ENCODE data around the gene CPNE4. TPM values are rescaled to one million over a fixed set of nuclear protein-coding genes. Genes with fewer than 3 reads are reported as not detected.

The CPNE4 gene
- total RNA-seq, 1 donor from 2014 or later: 3.2 TPM

DNA sequence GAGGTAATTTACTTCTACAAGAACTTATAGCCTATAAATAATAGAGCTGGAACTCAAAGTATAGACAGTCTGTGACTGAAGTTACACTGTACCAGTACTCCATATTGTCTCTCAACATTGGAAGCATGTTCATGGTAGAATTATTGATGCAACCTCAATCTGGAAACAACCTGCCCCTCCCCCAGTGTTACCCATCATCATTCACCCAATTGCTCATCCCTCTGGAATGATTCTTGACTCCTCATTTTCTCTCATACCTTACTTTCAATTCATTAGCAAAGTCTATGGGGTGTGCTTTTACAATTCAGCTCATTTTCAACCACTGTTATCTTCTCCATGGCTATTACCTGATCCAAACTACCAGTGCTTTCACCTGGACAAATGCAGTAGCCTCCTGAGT, 151.7 kb downstream of the CPNE4 start:
- no peak for DNase-seq (ENCODE audit: extremely low spot score in 2 of 2)
- no peaks in the 10 kb centered on the region for H3K9me3 ChIP-seq
- no peak overlapping the region for H3K4me3 ChIP-seq
- no peak for TF ChIP-seq POLR2AphosphoS5 (IDR thresholded peaks at IDR 0.05; ENCODE audit: insufficient read depth in 1 of 2, low read depth in 1 of 2)
- no peak for TF ChIP-seq POLR2A (IDR thresholded peaks at IDR 0.05)
- TF ChIP-seq, protein P1, sequence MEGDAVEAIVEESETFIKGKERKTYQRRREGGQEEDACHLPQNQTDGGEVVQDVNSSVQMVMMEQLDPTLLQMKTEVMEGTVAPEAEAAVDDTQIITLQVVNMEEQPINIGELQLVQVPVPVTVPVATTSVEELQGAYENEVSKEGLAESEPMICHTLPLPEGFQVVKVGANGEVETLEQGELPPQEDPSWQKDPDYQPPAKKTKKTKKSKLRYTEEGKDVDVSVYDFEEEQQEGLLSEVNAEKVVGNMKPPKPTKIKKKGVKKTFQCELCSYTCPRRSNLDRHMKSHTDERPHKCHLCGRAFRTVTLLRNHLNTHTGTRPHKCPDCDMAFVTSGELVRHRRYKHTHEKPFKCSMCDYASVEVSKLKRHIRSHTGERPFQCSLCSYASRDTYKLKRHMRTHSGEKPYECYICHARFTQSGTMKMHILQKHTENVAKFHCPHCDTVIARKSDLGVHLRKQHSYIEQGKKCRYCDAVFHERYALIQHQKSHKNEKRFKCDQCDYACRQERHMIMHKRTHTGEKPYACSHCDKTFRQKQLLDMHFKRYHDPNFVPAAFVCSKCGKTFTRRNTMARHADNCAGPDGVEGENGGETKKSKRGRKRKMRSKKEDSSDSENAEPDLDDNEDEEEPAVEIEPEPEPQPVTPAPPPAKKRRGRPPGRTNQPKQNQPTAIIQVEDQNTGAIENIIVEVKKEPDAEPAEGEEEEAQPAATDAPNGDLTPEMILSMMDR (IDR thresholded peaks at IDR 0.05): no peak
- H3K4me1 ChIP-seq: no peaks in the 10 kb centered on the region
- intact Hi-C loops (cut with DNase I): no loop called here
- H3K27me3 ChIP-seq: no peaks in the 10 kb centered on the region
- no peaks in the 10 kb centered on the region for H3K36me3 ChIP-seq
- H3K27ac ChIP-seq: no peak overlapping the region

- no peak for DNase-seq (ENCODE audit: extremely low spot score in 2 of 2)
- TF ChIP-seq POLR2A (IDR thresholded peaks at IDR 0.05): no peak
- no peak for TF ChIP-seq POLR2AphosphoS5 (IDR thresholded peaks at IDR 0.05; ENCODE audit: insufficient read depth in 1 of 2, low read depth in 1 of 2)
- TF ChIP-seq, protein P1 (IDR thresholded peaks at IDR 0.05): no peak
- H3K4me1 ChIP-seq: no peaks in the 10 kb centered on the region
- no peaks in the 10 kb centered on the region for H3K9me3 ChIP-seq
- no peak overlapping the region for H3K4me3 ChIP-seq
- H3K36me3 ChIP-seq: no peaks in the 10 kb centered on the region
- intact Hi-C loops (cut with DNase I): no loop called here
- H3K27ac ChIP-seq: no peak overlapping the region
- H3K27me3 ChIP-seq: no peaks in the 10 kb centered on the region
Measured at GRCh38 chr3:131881777-131882176, 153.0 kb downstream of the CPNE4 start.

DNA sequence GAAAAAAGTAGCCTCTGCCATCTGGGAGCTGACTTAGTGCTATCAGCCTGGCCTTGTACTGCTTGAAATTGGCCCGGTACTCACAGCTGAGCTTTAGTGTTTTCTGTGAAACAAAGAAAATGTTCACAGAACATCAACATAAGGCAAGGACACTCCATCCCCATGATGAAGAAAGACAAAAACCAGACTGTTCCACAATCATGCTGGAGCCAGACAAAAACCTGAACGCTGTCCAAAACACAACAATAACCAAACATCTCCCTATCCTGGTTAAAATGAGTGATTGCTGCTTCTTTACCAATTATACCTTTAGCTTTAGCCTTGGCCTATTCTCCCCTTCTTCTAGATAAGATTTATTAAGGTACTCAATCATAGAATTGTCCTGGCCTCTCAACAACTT, 153.9 kb downstream of the CPNE4 start:
- TF ChIP-seq, protein P1 (IDR thresholded peaks at IDR 0.05): no peak
- TF ChIP-seq POLR2AphosphoS5 (IDR thresholded peaks at IDR 0.05; ENCODE audit: insufficient read depth in 1 of 2, low read depth in 1 of 2) (no peak), POLR2A (IDR thresholded peaks at IDR 0.05) (no peak)

DNA sequence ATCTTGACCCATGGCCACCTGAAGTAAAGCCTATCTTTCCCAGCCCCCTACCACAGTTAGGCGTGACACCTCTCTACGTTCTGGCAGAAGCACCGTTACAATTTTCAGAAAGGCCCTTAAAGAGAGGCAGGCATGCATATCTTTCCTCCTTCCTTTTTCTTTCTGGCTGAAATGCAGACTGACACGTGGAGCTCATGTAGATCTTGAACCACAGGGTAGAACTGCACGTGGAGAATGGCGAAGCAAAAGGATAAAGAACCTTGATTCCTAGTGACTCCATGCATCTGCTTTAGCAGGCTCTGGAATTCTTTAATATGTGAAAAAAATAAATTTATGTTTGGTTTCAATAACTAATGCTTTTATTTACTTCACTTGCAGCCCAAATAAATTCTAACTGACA, 166.6 kb downstream of the CPNE4 start:
- no peak overlapping the region for H3K27ac ChIP-seq
- no peaks in the 10 kb centered on the region for H3K27me3 ChIP-seq
- H3K4me3 ChIP-seq: no peak overlapping the region
- TF ChIP-seq POLR2A (IDR thresholded peaks at IDR 0.05): no peak
- H3K36me3 ChIP-seq: no peaks in the 10 kb centered on the region
- no peak for DNase-seq (ENCODE audit: extremely low spot score in 2 of 2)
- no peaks in the 10 kb centered on the region for H3K9me3 ChIP-seq
- intact Hi-C loops (cut with DNase I): no loop called here
- no peaks in the 10 kb centered on the region for H3K4me1 ChIP-seq

More for the DNA sequence above, 153.9 kb downstream of the CPNE4 start:
- H3K4me3 ChIP-seq: no peak overlapping the region
- H3K9me3 ChIP-seq: no peaks in the 10 kb centered on the region
- no peaks in the 10 kb centered on the region for H3K27me3 ChIP-seq
- H3K36me3 ChIP-seq: no peaks in the 10 kb centered on the region
- no peak overlapping the region for H3K27ac ChIP-seq
- intact Hi-C loops (cut with DNase I): no loop called here
- no peaks in the 10 kb centered on the region for H3K4me1 ChIP-seq
- no peak for DNase-seq (ENCODE audit: extremely low spot score in 2 of 2)

- H3K4me3 ChIP-seq: no peak overlapping the region
- no peaks in the 10 kb centered on the region for H3K36me3 ChIP-seq
- no peaks in the 10 kb centered on the region for H3K27me3 ChIP-seq
- no peaks in the 10 kb centered on the region for H3K9me3 ChIP-seq
- no peaks in the 10 kb centered on the region for H3K4me1 ChIP-seq
- TF ChIP-seq POLR2AphosphoS5 (IDR thresholded peaks at IDR 0.05; ENCODE audit: insufficient read depth in 1 of 2, low read depth in 1 of 2) (no peak), POLR2A (IDR thresholded peaks at IDR 0.05) (no peak)
- TF ChIP-seq, protein P1 (IDR thresholded peaks at IDR 0.05): no peak
- DNase-seq (ENCODE audit: extremely low spot score in 2 of 2): no peak
- intact Hi-C loops (cut with DNase I): no loop called here
- H3K27ac ChIP-seq: no peak overlapping the region
Measured at GRCh38 chr3:131856171-131856570, 178.6 kb downstream of the CPNE4 start.

DNA sequence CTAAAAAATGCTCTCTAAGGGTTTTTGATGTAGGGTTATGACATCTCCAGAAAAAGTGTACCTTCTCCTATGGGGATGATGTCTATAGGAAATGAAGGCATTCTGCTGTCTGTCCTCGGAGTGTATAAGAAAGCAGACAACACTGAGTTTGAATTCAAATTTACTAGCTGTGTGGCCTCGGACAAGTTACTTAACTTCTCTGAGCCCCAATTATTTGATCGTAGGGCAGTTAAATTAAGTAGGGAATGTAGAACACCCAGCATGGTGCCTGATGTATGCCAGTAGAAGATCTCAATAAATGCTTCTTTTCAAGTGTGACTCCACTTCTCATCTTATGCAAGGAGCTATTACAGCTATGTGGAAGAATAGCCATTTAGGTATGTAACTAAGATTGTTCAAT, 184.6 kb downstream of the CPNE4 start:
- H3K27ac ChIP-seq: no peak overlapping the region
- no peaks in the 10 kb centered on the region for H3K27me3 ChIP-seq
- no peak for DNase-seq (ENCODE audit: extremely low spot score in 2 of 2)
- H3K4me1 ChIP-seq: no peaks in the 10 kb centered on the region
- intact Hi-C loops (cut with DNase I): no loop called here
- no peaks in the 10 kb centered on the region for H3K36me3 ChIP-seq
- no peaks in the 10 kb centered on the region for H3K9me3 ChIP-seq
- no peak for TF ChIP-seq POLR2A (IDR thresholded peaks at IDR 0.05)
- no peak for TF ChIP-seq POLR2AphosphoS5 (IDR thresholded peaks at IDR 0.05; ENCODE audit: insufficient read depth in 1 of 2, low read depth in 1 of 2)
- TF ChIP-seq, protein P1 (IDR thresholded peaks at IDR 0.05): no peak
- H3K4me3 ChIP-seq: no peak overlapping the region

Measured in vagina (tissue), 2 donors.